ENCODE data around the gene CSRNP3.

GRCh38 chr2:165618806-165619205 is 149.3 kb downstream of the CSRNP3 start:
- TF ChIP-seq POLR2A (IDR thresholded peaks at IDR 0.05; ENCODE audit: low read length), result no peak
- TF ChIP-seq GATA1 (IDR thresholded peaks at IDR 0.05; ENCODE audit: low read depth, low read length), result no peak

Data from erythroblast (primary cell).